Measurements from ENCODE around the gene BRME1. TPM values are rescaled to one million over a fixed set of nuclear protein-coding genes. Genes with fewer than 3 reads are reported as not detected.

BRME1 gene
- total RNA-seq, 1 experiment from 2014 or later, result 13.9 TPM

GRCh38 chr19:13952931-13953531, 47.1 kb upstream of the BRME1 start:
- peak overlapping the region; percentile 82 for H3K4me3 ChIP-seq
- peaks cover 8% of the 10 kb centered on the region for H4K20me1 ChIP-seq (ENCODE audit: insufficient read depth)
- no peaks in the 10 kb centered on the region for H3F3A ChIP-seq (ENCODE audit: insufficient read depth, low read depth)
- H3K9me3 ChIP-seq (ENCODE audit: insufficient read depth, low read depth), result no peaks in the 10 kb centered on the region
- peaks cover 18% of the 10 kb centered on the region for H3K79me2 ChIP-seq (ENCODE audit: low read depth)
- TF ChIP-seq EZH2 (IDR thresholded peaks at IDR 0.05; ENCODE audit: low read depth) (no peak), CTCF (conservative IDR thresholded peaks at IDR 0.05) (no peak; the same call in 1 of the 2 replicates)
- peak overlapping the region; percentile 100 for H3K4me2 ChIP-seq
- ChIA-PET POLR2A (ENCODE audit: unreplicated experiment) (interaction anchor here (0.6 to 0.7 kb wide), 3 partner anchors 94 to 165 kb away, joined by 4 to 27 read pairs (median 4); no protein-coding TSS in a partner anchor), CTCF (interaction anchor here (0.6 to 1.1 kb wide), 4 partner anchors 90 to 350 kb away, joined by 3 to 7 read pairs (median 4); no protein-coding TSS in a partner anchor)
- peaks cover 6% of the 10 kb centered on the region for H3K4me1 ChIP-seq (replicated peaks; ENCODE audit: insufficient read depth)
- peak in 1 of 2 experiments; percentile 62 for DNase-seq
- TSS peak; percentile 69 for BruUV-seq (replicated peaks)
- 0 out of 2 replicates have a peak, but pooled peaks cover 3% of the 10 kb centered on the region for H3K36me3 ChIP-seq (ENCODE audit: low read depth)
- H3K9me2 ChIP-seq (ENCODE audit: insufficient read depth), result no peaks in the 10 kb centered on the region
- H2AFZ ChIP-seq, result no peak overlapping the region
- H3K27ac ChIP-seq, result no peak overlapping the region
- intact Hi-C loops (cut with micrococcal nuclease; ENCODE audit: unreplicated experiment), result loop anchor here (1.0 to 2.0 kb wide), 3 partner anchors 60 to 119 kb away; partner anchors contain the start of gene MISP3
- no peaks in the 10 kb centered on the region for H3K27me3 ChIP-seq (ENCODE audit: insufficient read depth, low read depth)

- peaks cover 6% of the 10 kb centered on the region for H3K4me1 ChIP-seq (replicated peaks; ENCODE audit: insufficient read depth)
- H2AFZ ChIP-seq, result peak within 1 kb of the TSS; percentile 85
- H3K9me2 ChIP-seq (ENCODE audit: insufficient read depth), result no peaks in the 10 kb centered on the region
- H4K20me1 ChIP-seq (ENCODE audit: insufficient read depth), result peaks cover 8% of the 10 kb centered on the region
- H3K36me3 ChIP-seq (ENCODE audit: low read depth), result 0 out of 2 replicates have a peak, but pooled peaks cover 3% of the 10 kb centered on the region
- H3F3A ChIP-seq (ENCODE audit: insufficient read depth, low read depth), result no peaks in the 10 kb centered on the region
- BruUV-seq (replicated peaks), result TSS peak; percentile 25
- peak within 1 kb of the TSS; percentile 100 for H3K4me2 ChIP-seq
- no peak for TF ChIP-seq EZH2 (IDR thresholded peaks at IDR 0.05; ENCODE audit: low read depth)
- no peak for TF ChIP-seq CTCF (conservative IDR thresholded peaks at IDR 0.05)
- H3K79me2 ChIP-seq (ENCODE audit: low read depth), result peaks cover 18% of the 10 kb centered on the region
- ChIA-PET POLR2A (ENCODE audit: unreplicated experiment) (interaction anchor here (0.6 to 0.7 kb wide), 2 partner anchors 107 to 658 kb away, joined by 4 to 8 read pairs; no protein-coding TSS in a partner anchor), CTCF (interaction anchor here (0.6 to 1.1 kb wide), 2 partner anchors 90 to 129 kb away, joined by 4 to 7 read pairs; no protein-coding TSS in a partner anchor)
- peak within 1 kb of the TSS; percentile 82 for H3K4me3 ChIP-seq
- no peaks in the 10 kb centered on the region for H3K9me3 ChIP-seq (ENCODE audit: insufficient read depth, low read depth)
- peak; percentile 99 for DNase-seq
- intact Hi-C loops (cut with micrococcal nuclease; ENCODE audit: unreplicated experiment), result loop anchor here (2.0 kb wide), 2 partner anchors 60 to 72 kb away; no protein-coding TSS in a partner anchor
- no peaks in the 10 kb centered on the region for H3K27me3 ChIP-seq (ENCODE audit: insufficient read depth, low read depth)
- no peak within 1 kb of the TSS for H3K27ac ChIP-seq
Observed at GRCh38 chr19:13952154-13952930, 46.4 kb upstream of the BRME1 start, which contains the start of gene DCAF15. DCAF15 (plus strand) TSS chr19:13952509; CDS start chr19:13952513, 4 bp downstream.

GRCh38 chr19:13951799-13952153, 45.9 kb upstream of the BRME1 start:
- intact Hi-C loops (cut with micrococcal nuclease; ENCODE audit: unreplicated experiment), result loop anchor here (2.0 kb wide), 2 partner anchors 59 to 71 kb away; no protein-coding TSS in a partner anchor
- POLR2A ChIA-PET (ENCODE audit: unreplicated experiment), result interaction anchor here (0.7 kb wide), 1 partner anchor 659 kb away, joined by 8 read pairs; no protein-coding TSS in a partner anchor
- Histone ChIP-seq H3K4me2 (peak overlapping the region; percentile 37), H3K4me3 (0 out of 2 replicates have a peak overlapping the region, but pooled peaks have one; percentile 5), H3K9me3 (ENCODE audit: insufficient read depth, low read depth) (no peaks in the 10 kb centered on the region), H3K27me3 (ENCODE audit: insufficient read depth, low read depth) (no peaks in the 10 kb centered on the region), H3K79me2 (ENCODE audit: low read depth) (peaks cover 18% of the 10 kb centered on the region), H3K9me2 (ENCODE audit: insufficient read depth) (no peaks in the 10 kb centered on the region), H4K20me1 (ENCODE audit: insufficient read depth) (peaks cover 8% of the 10 kb centered on the region), H3K27ac (no peak overlapping the region), H2AFZ (no peak overlapping the region), H3K36me3 (ENCODE audit: low read depth) (no peaks in the 10 kb centered on the region), H3K4me1 (replicated peaks; ENCODE audit: insufficient read depth) (peaks cover 6% of the 10 kb centered on the region), H3F3A (ENCODE audit: insufficient read depth, low read depth) (no peaks in the 10 kb centered on the region)
- no peak for DNase-seq
- CTCF ChIA-PET, result no interaction called here
- TF ChIP-seq CTCF (conservative IDR thresholded peaks at IDR 0.05), result no peak
- no TSS peak for BruUV-seq (replicated peaks)
